ENCODE measurements around the gene PARL. TPM values are rescaled to one million over a fixed set of nuclear protein-coding genes. Genes with fewer than 3 reads are reported as not detected.
A peak's percentile ranks its signal among the peaks of the same experiment; 100 is the strongest.

The PARL gene
- total RNA-seq, 1 experiment from 2014 or later: 91.3 TPM

DNA sequence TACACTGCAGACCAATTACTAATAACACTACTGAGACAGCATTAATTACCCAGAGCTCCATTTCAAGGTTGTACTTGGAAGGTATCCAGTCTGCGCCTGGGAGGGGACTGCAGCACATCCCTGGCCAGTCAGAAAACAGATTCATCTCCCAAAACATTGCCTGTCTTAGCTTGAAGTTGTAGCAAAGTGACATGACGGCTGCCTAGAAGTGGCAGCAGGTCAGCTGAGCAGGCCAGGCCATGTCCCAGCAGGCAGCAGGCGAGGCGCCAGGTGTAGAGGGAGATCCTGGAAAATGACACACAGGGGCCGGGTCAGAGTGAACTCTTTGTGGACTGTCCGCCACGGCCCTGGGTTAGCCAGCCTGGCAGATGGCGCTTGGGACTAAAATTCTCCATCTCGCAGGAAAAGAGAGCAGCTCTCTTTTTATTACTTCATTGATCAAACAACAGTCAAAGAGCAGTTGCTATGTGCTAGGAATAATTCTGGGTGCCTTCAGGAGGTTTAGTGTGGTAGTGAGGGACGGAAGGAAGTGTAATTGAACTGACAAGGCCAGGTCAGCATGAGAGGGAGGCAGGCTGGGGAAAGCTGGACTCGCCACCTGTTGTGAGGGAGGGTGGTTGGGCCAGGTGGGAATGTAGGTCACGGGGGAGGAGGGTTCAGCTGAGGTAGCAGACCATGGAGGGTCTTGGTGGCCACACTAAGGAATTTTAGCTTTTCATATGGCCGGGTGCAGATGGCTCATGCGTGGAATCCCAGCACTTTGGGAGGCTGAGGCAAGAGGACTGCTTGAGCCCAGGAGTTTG, 58.0 kb downstream of the PARL start:
- Mint-ChIP-seq H3K4me3 (ENCODE audit: unreplicated experiment) (peak overlapping the region; percentile 57), H3K4me1 (ENCODE audit: low read depth, unreplicated experiment) (peaks cover 8% of the 10 kb centered on the region), H3K27ac (ENCODE audit: unreplicated experiment) (no peak overlapping the region), H3K9me3 (ENCODE audit: unreplicated experiment) (no peaks in the 10 kb centered on the region), H3K27me3 (ENCODE audit: insufficient read depth, unreplicated experiment) (no peaks in the 10 kb centered on the region), H3K36me3 (ENCODE audit: insufficient read depth, unreplicated experiment) (peaks cover 20% of the 10 kb centered on the region)
- DNase-seq: no peak
- no peaks in the 10 kb centered on the region; the same call in 1 of the 2 replicates for H3K36me3 ChIP-seq (ENCODE audit: control insufficient read depth, insufficient read depth, low read length)
- H3K27me3 ChIP-seq (replicated peaks; ENCODE audit: control insufficient read depth, insufficient read depth, low read length): no peaks in the 10 kb centered on the region
- H3K4me1 ChIP-seq: peaks cover 8% of the 10 kb centered on the region
- ChIA-PET POLR2A (no interaction called here), CTCF (interaction anchor here (1.4 to 2.2 kb wide), 2 partner anchors 58 kb away, joined by 6 to 12 read pairs; partner anchors contain the start of gene PARL)
- no peaks in the 10 kb centered on the region for H3K9me3 ChIP-seq
- intact Hi-C loops (cut with micrococcal nuclease; ENCODE audit: unreplicated experiment): no loop called here
- TF ChIP-seq, protein P1, sequence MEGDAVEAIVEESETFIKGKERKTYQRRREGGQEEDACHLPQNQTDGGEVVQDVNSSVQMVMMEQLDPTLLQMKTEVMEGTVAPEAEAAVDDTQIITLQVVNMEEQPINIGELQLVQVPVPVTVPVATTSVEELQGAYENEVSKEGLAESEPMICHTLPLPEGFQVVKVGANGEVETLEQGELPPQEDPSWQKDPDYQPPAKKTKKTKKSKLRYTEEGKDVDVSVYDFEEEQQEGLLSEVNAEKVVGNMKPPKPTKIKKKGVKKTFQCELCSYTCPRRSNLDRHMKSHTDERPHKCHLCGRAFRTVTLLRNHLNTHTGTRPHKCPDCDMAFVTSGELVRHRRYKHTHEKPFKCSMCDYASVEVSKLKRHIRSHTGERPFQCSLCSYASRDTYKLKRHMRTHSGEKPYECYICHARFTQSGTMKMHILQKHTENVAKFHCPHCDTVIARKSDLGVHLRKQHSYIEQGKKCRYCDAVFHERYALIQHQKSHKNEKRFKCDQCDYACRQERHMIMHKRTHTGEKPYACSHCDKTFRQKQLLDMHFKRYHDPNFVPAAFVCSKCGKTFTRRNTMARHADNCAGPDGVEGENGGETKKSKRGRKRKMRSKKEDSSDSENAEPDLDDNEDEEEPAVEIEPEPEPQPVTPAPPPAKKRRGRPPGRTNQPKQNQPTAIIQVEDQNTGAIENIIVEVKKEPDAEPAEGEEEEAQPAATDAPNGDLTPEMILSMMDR (IDR thresholded peaks at IDR 0.05; ENCODE audit: insufficient read depth in 1 of 2, low read depth in 1 of 2, low read length in 1 of 2, severe bottlenecking in 1 of 2, unreplicated experiment in 1 of 2): no peak
- BruUV-seq (replicated peaks): no TSS peak
- H3K4me3 ChIP-seq (ENCODE audit: low read depth, low read length): no peak overlapping the region

- Mint-ChIP-seq H3K4me3 (ENCODE audit: unreplicated experiment) (peak within 1 kb of the TSS; percentile 83), H3K9me3 (ENCODE audit: unreplicated experiment) (no peaks in the 10 kb centered on the region), H3K27me3 (ENCODE audit: insufficient read depth, unreplicated experiment) (no peaks in the 10 kb centered on the region), H3K4me1 (ENCODE audit: low read depth, unreplicated experiment) (peaks cover 8% of the 10 kb centered on the region), H3K27ac (ENCODE audit: unreplicated experiment) (peak within 1 kb of the TSS; percentile 57), H3K36me3 (ENCODE audit: insufficient read depth, unreplicated experiment) (peaks cover 20% of the 10 kb centered on the region)
- intact Hi-C loops (cut with micrococcal nuclease; ENCODE audit: unreplicated experiment): loop anchor here (1.0 kb wide), 1 partner anchor 59 kb away; the partner anchor contains the start of gene PARL
- ChIA-PET POLR2A (interaction anchor here (1.0 kb wide), 1 partner anchor 59 kb away, joined by 3 read pairs; the partner anchor contains the start of gene PARL), CTCF (interaction anchor here (0.8 to 2.2 kb wide), 3 partner anchors 59 to 361 kb away, joined by 3 to 12 read pairs (median 3); partner anchors contain the start of gene PARL)
- DNase-seq: peak; percentile 72 to 87
- no peaks in the 10 kb centered on the region; the same call in 1 of the 2 replicates for H3K36me3 ChIP-seq (ENCODE audit: control insufficient read depth, insufficient read depth, low read length)
- no TSS peak for BruUV-seq (replicated peaks)
- H3K9me3 ChIP-seq: no peaks in the 10 kb centered on the region
- H3K27me3 ChIP-seq (replicated peaks; ENCODE audit: control insufficient read depth, insufficient read depth, low read length): no peaks in the 10 kb centered on the region
- peak within 1 kb of the TSS; percentile 52 for H3K4me3 ChIP-seq (ENCODE audit: low read depth, low read length)
- TF ChIP-seq, protein P1 (IDR thresholded peaks at IDR 0.05; ENCODE audit: insufficient read depth in 1 of 2, low read depth in 1 of 2, low read length in 1 of 2, severe bottlenecking in 1 of 2, unreplicated experiment in 1 of 2): peak; percentile 48 to 53
- peaks cover 8% of the 10 kb centered on the region for H3K4me1 ChIP-seq
These were observed 59.1 kb downstream of the PARL start, which contains the start of gene MAP6D1 for GRCh38 chr3:183825456-183826161. TSS of gene MAP6D1 (minus strand) at chr3:183825577. CDS start at chr3:183825547, 30 bp downstream.
